Measurements from ENCODE around the gene ZNF148. TPM values are rescaled to one million over a fixed set of nuclear protein-coding genes. Genes with fewer than 3 reads are reported as not detected.
"Not testable (repeated sequence)": the region's sequence is repeated elsewhere in the genome, so short reads cannot be mapped to it uniquely, and the experiment has no call there.

The ZNF148 gene
- total RNA-seq, 1 experiment from 2014 or later: 47.8 TPM

GRCh38 chr3:125414669-125415068 is 39.5 kb upstream of the ZNF148 start:
- POLR2A ChIA-PET (ENCODE audit: low non-redundant PET): no interaction called here
- Histone ChIP-seq H3K4me3 (ENCODE audit: low read depth, low read length, poor library complexity, severe bottlenecking) (no peak overlapping the region), H3K36me3 (ENCODE audit: insufficient read depth, low read length, poor library complexity, severe bottlenecking) (no peaks in the 10 kb centered on the region), H3K27ac (ENCODE audit: low read depth, low read length, poor library complexity, severe bottlenecking) (no peak overlapping the region), H3K27me3 (replicated peaks; ENCODE audit: insufficient read depth, low read depth, low read length, poor library complexity) (no peaks in the 10 kb centered on the region), H3K4me1 (ENCODE audit: insufficient read depth, low read length, poor library complexity, severe bottlenecking) (no peaks in the 10 kb centered on the region), H3K9me3 (ENCODE audit: low read depth, low read length, poor library complexity, severe bottlenecking) (no peaks in the 10 kb centered on the region)
- intact Hi-C loops (cut with micrococcal nuclease; ENCODE audit: unreplicated experiment): no loop called here
- BruUV-seq (replicated peaks): no TSS peak
- DNase-seq (ENCODE audit: low spot score): no peak
- TF ChIP-seq CTCF (conservative IDR thresholded peaks at IDR 0.05; ENCODE audit: low read depth, low read length): no peak
- no peak for TF ChIP-seq EZH2 (IDR thresholded peaks at IDR 0.05; ENCODE audit: borderline replicate concordance, low read depth, low read length, poor library complexity, severe bottlenecking)
- CTCF ChIA-PET: no interaction called here

- Histone ChIP-seq H3K27ac (ENCODE audit: low read depth, low read length, poor library complexity, severe bottlenecking) (no peak overlapping the region), H3K9me3 (ENCODE audit: low read depth, low read length, poor library complexity, severe bottlenecking) (no peaks in the 10 kb centered on the region), H3K4me1 (ENCODE audit: insufficient read depth, low read length, poor library complexity, severe bottlenecking) (no peaks in the 10 kb centered on the region), H3K36me3 (ENCODE audit: insufficient read depth, low read length, poor library complexity, severe bottlenecking) (no peaks in the 10 kb centered on the region), H3K27me3 (replicated peaks; ENCODE audit: insufficient read depth, low read depth, low read length, poor library complexity) (no peaks in the 10 kb centered on the region), H3K4me3 (ENCODE audit: low read depth, low read length, poor library complexity, severe bottlenecking) (no peak overlapping the region)
- intact Hi-C loops (cut with micrococcal nuclease; ENCODE audit: unreplicated experiment): no loop called here
- TF ChIP-seq CTCF (conservative IDR thresholded peaks at IDR 0.05; ENCODE audit: low read depth, low read length): no peak
- TF ChIP-seq EZH2 (IDR thresholded peaks at IDR 0.05; ENCODE audit: borderline replicate concordance, low read depth, low read length, poor library complexity, severe bottlenecking): no peak
- CTCF ChIA-PET: no interaction called here
- DNase-seq (ENCODE audit: low spot score): no peak
- POLR2A ChIA-PET (ENCODE audit: low non-redundant PET): interaction anchor here (0.6 kb wide), 1 partner anchor 18 kb away, joined by 4 read pairs; no protein-coding TSS in a partner anchor
- no TSS peak for BruUV-seq (replicated peaks)
Measured at GRCh38 chr3:125410922-125411321, 35.8 kb upstream of the ZNF148 start.

GRCh38 chr3:125406070-125406469 is 30.9 kb upstream of the ZNF148 start:
- Histone ChIP-seq H3K36me3 (ENCODE audit: insufficient read depth, low read length, poor library complexity, severe bottlenecking) (no peaks in the 10 kb centered on the region), H3K27me3 (replicated peaks; ENCODE audit: insufficient read depth, low read depth, low read length, poor library complexity) (no peaks in the 10 kb centered on the region), H3K9me3 (ENCODE audit: low read depth, low read length, poor library complexity, severe bottlenecking) (no peaks in the 10 kb centered on the region), H3K4me3 (ENCODE audit: low read depth, low read length, poor library complexity, severe bottlenecking) (no peak overlapping the region), H3K27ac (ENCODE audit: low read depth, low read length, poor library complexity, severe bottlenecking) (no peak overlapping the region), H3K4me1 (ENCODE audit: insufficient read depth, low read length, poor library complexity, severe bottlenecking) (no peaks in the 10 kb centered on the region)
- BruUV-seq (replicated peaks): no TSS peak
- ChIA-PET POLR2A (ENCODE audit: low non-redundant PET) (interaction anchor here (0.6 kb wide), 1 partner anchor 9 kb away, joined by 15 read pairs; no protein-coding TSS in a partner anchor), CTCF (no interaction called here)
- no peak for DNase-seq (ENCODE audit: low spot score)
- TF ChIP-seq EZH2 (IDR thresholded peaks at IDR 0.05; ENCODE audit: borderline replicate concordance, low read depth, low read length, poor library complexity, severe bottlenecking) (no peak), CTCF (conservative IDR thresholded peaks at IDR 0.05; ENCODE audit: low read depth, low read length) (no peak)
- intact Hi-C loops (cut with micrococcal nuclease; ENCODE audit: unreplicated experiment): no loop called here

GRCh38 chr3:125405515-125405914 is 30.4 kb upstream of the ZNF148 start:
- H3K4me3 ChIP-seq (ENCODE audit: low read depth, low read length, poor library complexity, severe bottlenecking); BruUV-seq (replicated peaks); CTCF ChIA-PET; H3K27me3 ChIP-seq (replicated peaks; ENCODE audit: insufficient read depth, low read depth, low read length, poor library complexity); intact Hi-C loops (cut with micrococcal nuclease; ENCODE audit: unreplicated experiment); H3K4me1 ChIP-seq (ENCODE audit: insufficient read depth, low read length, poor library complexity, severe bottlenecking); H3K27ac ChIP-seq (ENCODE audit: low read depth, low read length, poor library complexity, severe bottlenecking); H3K9me3 ChIP-seq (ENCODE audit: low read depth, low read length, poor library complexity, severe bottlenecking); DNase-seq (ENCODE audit: low spot score); H3K36me3 ChIP-seq (ENCODE audit: insufficient read depth, low read length, poor library complexity, severe bottlenecking): not testable (repeated sequence)
- POLR2A ChIA-PET (ENCODE audit: low non-redundant PET): interaction anchor here (0.6 kb wide), 1 partner anchor 8 kb away, joined by 15 read pairs; no protein-coding TSS in a partner anchor
